HTR-8/SVneo (cell line): ENCODE data around the gene RBM14.
A peak's percentile ranks its signal among the peaks of the same experiment; 100 is the strongest.
"Not testable (repeated sequence)": the region's sequence is repeated elsewhere in the genome, so short reads cannot be mapped to it uniquely, and the experiment has no call there.

Experiments used
- DNase-seq: peaks from one replicate; pipeline ENCODE4 v3.0.0; 2011; ENCODE audit warnings: low spot score, mixed read lengths; ENCODE audit not compliant: insufficient read length
- FAIRE-seq: peaks from 2 replicates; lab custom pipeline; 2011; peaks lifted over from hg19 to GRCh38; lab: Jason Lieb, UNC

The RBM14 gene

GRCh38 chr11:66628061-66628603 lies 11.7 kb downstream of the RBM14 start:
- DNase-seq = no peak
- no peak for FAIRE-seq

- FAIRE-seq = no peak
These were observed 12.9 kb downstream of the RBM14 start for GRCh38 chr11:66629356-66629755.

GRCh38 chr11:66631883-66632282 lies 15.5 kb downstream of the RBM14 start:
- FAIRE-seq (no peak), DNase-seq (no peak)

More at GRCh38 chr11:66629356-66629755, 12.9 kb downstream of the RBM14 start:
- no peak for DNase-seq

- FAIRE-seq = no peak
- DNase-seq = no peak
These were observed 16.5 kb downstream of the RBM14 start for GRCh38 chr11:66632952-66633351.

GRCh38 chr11:66636411-66636810 lies 20.0 kb downstream of the RBM14 start:
- FAIRE-seq (no peak), DNase-seq (no peak)

GRCh38 chr11:66637557-66638176 lies 21.2 kb downstream of the RBM14 start:
- FAIRE-seq = no peak

GRCh38 chr11:66638177-66639065 lies 22.0 kb downstream of the RBM14 start, which contains the start of gene RBM4:
TSS of gene RBM4 (plus strand) at chr11:66638703. CDS start at chr11:66639712, 1,009 bp downstream.
- peak; percentile 99 for DNase-seq
- no peak for FAIRE-seq

More at GRCh38 chr11:66637557-66638176, 21.2 kb downstream of the RBM14 start:
- DNase-seq = no peak

GRCh38 chr11:66639066-66639813 lies 22.8 kb downstream of the RBM14 start:
- peak; percentile 37 for DNase-seq

GRCh38 chr11:66639814-66640340 lies 23.4 kb downstream of the RBM14 start:
- DNase-seq = not testable (repeated sequence)
- FAIRE-seq = peak; percentile 64

More at GRCh38 chr11:66639066-66639813, 22.8 kb downstream of the RBM14 start:
- no peak for FAIRE-seq

- DNase-seq (no peak), FAIRE-seq (no peak)
These were observed 25.4 kb downstream of the RBM14 start for GRCh38 chr11:66641834-66642233.

GRCh38 chr11:66643745-66644437 lies 27.5 kb downstream of the RBM14 start:
- FAIRE-seq = no peak
- DNase-seq = no peak

GRCh38 chr11:66646828-66647227 lies 30.4 kb downstream of the RBM14 start:
- FAIRE-seq (no peak), DNase-seq (no peak)

- DNase-seq = no peak
- FAIRE-seq = peak; percentile 33
These were observed 33.5 kb downstream of the RBM14 start for GRCh38 chr11:66649903-66650302.

GRCh38 chr11:66651016-66651415 lies 34.6 kb downstream of the RBM14 start:
- FAIRE-seq (no peak), DNase-seq (peak; percentile 24)

- DNase-seq = no peak
These were observed 36.2 kb downstream of the RBM14 start for GRCh38 chr11:66652651-66653050.

GRCh38 chr11:66653123-66653522 lies 36.7 kb downstream of the RBM14 start:
- FAIRE-seq (no peak), DNase-seq (no peak)

More at GRCh38 chr11:66652651-66653050, 36.2 kb downstream of the RBM14 start:
- FAIRE-seq = peak; percentile 72

- FAIRE-seq = no peak
These were observed 43.3 kb downstream of the RBM14 start for GRCh38 chr11:66659763-66660162.

GRCh38 chr11:66663741-66664296 lies 47.4 kb downstream of the RBM14 start:
- FAIRE-seq (no peak), DNase-seq (no peak)

More at GRCh38 chr11:66659763-66660162, 43.3 kb downstream of the RBM14 start:
- no peak for DNase-seq

GRCh38 chr11:66665369-66665768 lies 48.9 kb downstream of the RBM14 start:
- DNase-seq = no peak
- FAIRE-seq = no peak
